Activated CD4-positive, alpha-beta T cell treated with anti-CD3 and anti-CD28 coated beads, Interleukin-2, amount 50 U/mL, for 48 hours (primary cell): Measurements from ENCODE around the gene DENND6B.
A peak's percentile ranks its signal among the peaks of the same experiment; 100 is the strongest.
"Not testable (repeated sequence)": the region's sequence is repeated elsewhere in the genome, so short reads cannot be mapped to it uniquely, and the experiment has no call there.

Experiments
- DNase-seq, 2 experiments: peaks; one replicate each; pipeline ENCODE4 v3.0.0-alpha.2; 2020

The DENND6B gene

GRCh38 chr22:50283821-50284220, 43.0 kb downstream of the DENND6B start:
- no peak for DNase-seq

- no peak for DNase-seq
Measured at GRCh38 chr22:50282361-50283155, 44.3 kb downstream of the DENND6B start.

GRCh38 chr22:50281957-50282356, 44.9 kb downstream of the DENND6B start:
- DNase-seq, result no peak

- no peak for DNase-seq
Measured at GRCh38 chr22:50281384-50281760, 45.4 kb downstream of the DENND6B start.

GRCh38 chr22:50280708-50281383, 46.0 kb downstream of the DENND6B start:
- DNase-seq, result no peak

GRCh38 chr22:50280022-50280707, 46.6 kb downstream of the DENND6B start:
- no peak for DNase-seq

- DNase-seq, result no peak
Measured at GRCh38 chr22:50278956-50279619, 47.7 kb downstream of the DENND6B start.

- no peak for DNase-seq
Measured at GRCh38 chr22:50278461-50278860, 48.4 kb downstream of the DENND6B start.

GRCh38 chr22:50277761-50278160, 49.1 kb downstream of the DENND6B start:
- no peak for DNase-seq

GRCh38 chr22:50276143-50276542, 50.7 kb downstream of the DENND6B start:
- peak; percentile 43 to 54 for DNase-seq

GRCh38 chr22:50275181-50276055, 51.4 kb downstream of the DENND6B start:
- DNase-seq, result no peak

- DNase-seq, result no peak
Measured at GRCh38 chr22:50274771-50275170, 52.0 kb downstream of the DENND6B start.

GRCh38 chr22:50274311-50274710, 52.5 kb downstream of the DENND6B start:
- peak; percentile 41 to 60 for DNase-seq

- DNase-seq, result not testable (repeated sequence)
Measured at GRCh38 chr22:50273781-50274180, 53.0 kb downstream of the DENND6B start.

GRCh38 chr22:50273352-50273751, 53.5 kb downstream of the DENND6B start:
- DNase-seq, result not testable (repeated sequence)

GRCh38 chr22:50272044-50272802, 54.6 kb downstream of the DENND6B start:
- no peak for DNase-seq

- peak; percentile 66 to 72 for DNase-seq
Measured at GRCh38 chr22:50271519-50271970, 55.3 kb downstream of the DENND6B start.

GRCh38 chr22:50270666-50271394, 56.0 kb downstream of the DENND6B start:
- DNase-seq, result peak; percentile 75

- DNase-seq, result peak; percentile 75 to 78
Measured at GRCh38 chr22:50269970-50270665, 56.7 kb downstream of the DENND6B start, which contains the start of gene MAPK11. Gene MAPK11 (minus strand): TSS chr22:50270380. CDS start chr22:50270292, 88 bp downstream.

GRCh38 chr22:50269573-50269969, 57.2 kb downstream of the DENND6B start:
- no peak for DNase-seq
